Adrenal gland (tissue), 12 donors: ENCODE measurements around the gene PCDHAC2. TPM values are rescaled to one million over a fixed set of nuclear protein-coding genes. Genes with fewer than 3 reads are reported as not detected.
A peak's percentile ranks its signal among the peaks of the same experiment; 100 is the strongest.

Source experiments
- DNase-seq, 7 donors: peaks; one replicate each; pipeline ENCODE4 v3.0.0-alpha.2; 2019 to 2020
- H3K27ac ChIP-seq, 5 donors: fragments of 200-600 bp; sonication (generic) in 4 of 5; 1 replicate in 3 of 5; 2 replicates in 2 of 5; pipeline versions ENCODE4 v1.5.1 to v1.8.0; 2016 to 2020; ENCODE audit warnings: mild to moderate bottlenecking in 1 of 5
- H3K27me3 ChIP-seq: fragments of 200-600 bp; 2 replicates; pipeline ENCODE4 v1.8.0; 2021
- H3K36me3 ChIP-seq, 2 donors: fragments of 200-600 bp; replicated peaks in 1 of 2; 1 replicate in 1 of 2; 2 replicates in 1 of 2; pipeline versions ENCODE4 v1.5.1 to v1.8.0; 2018 to 2022
- H3K4me1 ChIP-seq, 2 donors: fragments of 200-600 bp; replicated peaks in 1 of 2; 1 replicate in 1 of 2; 2 replicates in 1 of 2; pipeline versions ENCODE4 v1.5.1 to v1.8.0; 2018 to 2021
- H3K4me3 ChIP-seq, 4 donors: fragments of 200-600 bp; sonication (generic) in 3 of 4; one replicate each; pipeline ENCODE4 v1.5.1; 2016 to 2018
- H3K9me3 ChIP-seq, 3 donors: fragments of 200-600 bp; sonication (generic) in 1 of 3; replicated peaks in 1 of 3; 1 replicate in 2 of 3; 2 replicates in 1 of 3; pipeline versions ENCODE4 v1.5.1 to v1.8.0; 2016 to 2021
- POLR2A ChIP-seq, 2 donors: fragments of 450-650 bp; IDR thresholded peaks; one replicate each; pipeline ENCODE4 v1.6.1; 2017; ENCODE audit warnings: antibody characterized with exemption in 2 of 2, mild to moderate bottlenecking in 2 of 2, moderate library complexity in 1 of 2
- WGBS, 4 donors: extraction: QIAGEN DNeasy Blood & Tissue Kit in 2 of 4; methylation state at CpG; one replicate each; pipeline versions ENCODE4 v1.1.5 to v1.1.7; 2013 to 2017; 5-methylcytosine and 5-hydroxymethylcytosine counted together
- intact Hi-C, 2 donors: fragments of 100-400 bp; cut with DNase I; formaldehyde crosslinking; loops; one replicate each; pipeline versions ENCODE4 v1.14.1 to v1.15.0; 2022 to 2023
- polyA plus RNA-seq, 3 donors: library from polyadenylated mRNA; stranded (reverse); fragments of 200-250 nt in 2 of 3; fragments of 350-450 nt in 1 of 3; fragmentation: Illumina TruSeq in 1 of 3; extraction: RNeasy Lipid Tissue Mini Kit (QIAGEN cat#74804) in 1 of 3; gene quantifications; one replicate each; pipeline ENCODE4 v1.2.3, GENCODE V29; 2013 to 2014
- total RNA-seq, 9 donors: library from RNA; depleted of rRNA in 4 of 9; stranded (reverse); fragments of >200 nt in 4 of 9; fragments of 120-200 nt in 1 of 9; fragmentation: NEBNext Ultra II Directional in 1 of 9; extraction: Animal tissue kit (Norgen Biotek cat#: 25700) in 1 of 9; gene quantifications; one replicate each; pipeline versions ENCODE4 v1.1.0 to v1.2.4, GENCODE V29; 2013 to 2023
- TF ChIP-seq, protein P1 (sequence below), 6 experiments: fragments of 450-650 bp in 4 of 6; fragments of 200-600 bp in 2 of 6; sonication (generic) in 1 of 6; IDR thresholded peaks; 1 replicate in 5 of 6; 2 replicates in 1 of 6; pipeline versions ENCODE4 v1.5.1 to v1.8.0; 2016 to 2021; ENCODE audit warnings: antibody characterized with exemption in 6 of 6, mild to moderate bottlenecking in 2 of 6, moderate library complexity in 1 of 6
- donor health status: healthy with polysubstance abuse.
- donor health status: Bipolar disorder and iron deficiency.
- donor health status: DM: yes; HTN: yes; CAD: no.
- donor health status: DM: no; HTN: no; CAD: no.
- donor health status: DM: no; HTN: no; CAD: no.
- donor health status: DM: yes; HTN: yes; CAD: no.

The PCDHAC2 gene
- total and polyA plus RNA-seq, 12 donors, result 0.07 to 6.5 (median 1.1) TPM

DNA sequence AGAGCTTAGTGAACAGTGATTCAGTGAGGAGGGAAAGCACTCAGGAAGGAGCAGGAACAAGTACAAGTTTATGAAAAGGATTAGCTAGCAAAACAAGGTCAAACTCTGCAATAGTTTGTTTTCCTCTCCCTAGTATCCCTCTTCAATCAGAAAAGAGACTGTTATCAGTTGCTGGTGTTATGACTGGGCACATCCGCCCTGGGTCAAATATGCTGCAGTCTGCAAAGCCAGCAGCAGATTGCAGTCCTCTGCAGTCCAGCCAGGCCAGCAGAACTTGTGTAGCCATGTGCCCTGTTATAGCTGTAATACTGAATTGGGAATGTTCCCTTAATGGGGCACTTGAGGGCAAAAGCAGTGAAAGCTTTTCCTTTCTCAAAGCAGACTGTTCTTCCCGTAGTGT, 12.0 kb downstream of the PCDHAC2 start:
- no peaks in the 10 kb centered on the region for H3K27me3 ChIP-seq
- H3K4me1 ChIP-seq, result peaks cover 0 to 7% of the 10 kb centered on the region in 2 donors
- intact Hi-C loops, result no loop called here
- H3K27ac ChIP-seq, result peak overlapping the region in 1 of 5 donors; percentile 27
- no peaks in the 10 kb centered on the region for H3K36me3 ChIP-seq
- TF ChIP-seq POLR2A (IDR thresholded peaks at IDR 0.05), result no peak
- TF ChIP-seq, protein P1, sequence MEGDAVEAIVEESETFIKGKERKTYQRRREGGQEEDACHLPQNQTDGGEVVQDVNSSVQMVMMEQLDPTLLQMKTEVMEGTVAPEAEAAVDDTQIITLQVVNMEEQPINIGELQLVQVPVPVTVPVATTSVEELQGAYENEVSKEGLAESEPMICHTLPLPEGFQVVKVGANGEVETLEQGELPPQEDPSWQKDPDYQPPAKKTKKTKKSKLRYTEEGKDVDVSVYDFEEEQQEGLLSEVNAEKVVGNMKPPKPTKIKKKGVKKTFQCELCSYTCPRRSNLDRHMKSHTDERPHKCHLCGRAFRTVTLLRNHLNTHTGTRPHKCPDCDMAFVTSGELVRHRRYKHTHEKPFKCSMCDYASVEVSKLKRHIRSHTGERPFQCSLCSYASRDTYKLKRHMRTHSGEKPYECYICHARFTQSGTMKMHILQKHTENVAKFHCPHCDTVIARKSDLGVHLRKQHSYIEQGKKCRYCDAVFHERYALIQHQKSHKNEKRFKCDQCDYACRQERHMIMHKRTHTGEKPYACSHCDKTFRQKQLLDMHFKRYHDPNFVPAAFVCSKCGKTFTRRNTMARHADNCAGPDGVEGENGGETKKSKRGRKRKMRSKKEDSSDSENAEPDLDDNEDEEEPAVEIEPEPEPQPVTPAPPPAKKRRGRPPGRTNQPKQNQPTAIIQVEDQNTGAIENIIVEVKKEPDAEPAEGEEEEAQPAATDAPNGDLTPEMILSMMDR (IDR thresholded peaks at IDR 0.05), result no peak
- 32 to 58% (median 44%) methylated on average over 2 of the region's 2 CpGs for WGBS, 4 donors
- DNase-seq, result peak in 6 of 7 donors; percentile 8 to 60 (median 34)
- no peaks in the 10 kb centered on the region for H3K9me3 ChIP-seq
- no peak overlapping the region for H3K4me3 ChIP-seq

DNA sequence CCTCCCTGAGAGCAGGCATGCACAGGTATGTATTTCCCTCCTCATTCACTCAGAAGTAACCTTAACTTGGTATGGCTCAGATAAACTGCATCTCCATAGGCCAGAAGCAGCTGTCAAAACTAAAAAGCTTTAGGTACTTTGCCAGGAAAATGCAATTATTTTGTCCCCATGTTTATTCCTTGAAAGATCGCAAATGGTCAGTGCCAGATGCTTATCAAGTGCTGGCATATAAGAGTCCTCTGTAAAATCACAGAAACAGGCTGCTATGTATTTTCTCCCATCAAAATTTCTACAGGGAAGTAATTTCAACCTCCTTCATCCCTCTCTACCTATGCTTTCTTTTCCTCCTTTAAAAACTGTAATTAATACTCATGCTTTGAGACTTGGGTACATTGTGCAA, 12.7 kb downstream of the PCDHAC2 start:
- 83 to 91% (median 87%) methylated on average over 1 of the region's 1 CpG for WGBS, 4 donors
- intact Hi-C loops, result no loop called here

DNA sequence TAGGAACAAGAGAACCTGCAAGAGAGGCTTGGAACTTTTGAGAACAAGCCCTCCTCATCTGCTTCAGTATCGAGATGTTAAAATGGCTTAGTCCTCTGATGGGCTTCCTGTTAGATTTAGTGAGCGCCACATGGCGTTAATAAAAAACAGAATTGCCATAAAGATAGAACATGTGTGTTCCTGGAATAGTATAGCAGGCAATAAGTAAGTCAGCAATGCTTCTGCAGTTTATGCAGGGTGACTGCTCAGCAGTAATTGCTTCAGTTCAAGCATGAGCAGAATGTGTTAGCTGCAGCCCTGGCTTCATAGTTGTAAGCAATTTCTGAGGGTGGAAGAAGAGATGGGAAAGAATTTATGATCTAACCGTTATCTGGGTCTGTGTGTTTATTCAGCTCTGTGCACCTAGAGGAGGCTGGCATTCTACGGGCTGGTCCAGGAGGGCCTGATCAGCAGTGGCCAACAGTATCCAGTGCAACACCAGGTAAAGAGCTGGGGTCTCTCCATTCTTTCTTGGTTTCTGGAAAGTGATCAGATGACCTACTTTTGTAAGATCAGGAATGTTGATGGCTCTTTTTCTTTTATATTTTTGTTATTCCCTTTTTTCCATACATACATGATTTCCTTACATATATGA, 15.9 kb downstream of the PCDHAC2 start:
- WGBS, 4 donors, result 72 to 75% (median 74%) methylated on average over 5 of the region's 5 CpGs
- no peak for DNase-seq
- H3K4me1 ChIP-seq, result peaks cover 0 to 5% of the 10 kb centered on the region in 2 donors
- H3K27me3 ChIP-seq, result no peaks in the 10 kb centered on the region
- intact Hi-C loops, result no loop called here
- no peak overlapping the region for H3K4me3 ChIP-seq
- H3K27ac ChIP-seq, result no peak overlapping the region
- no peak for TF ChIP-seq POLR2A (IDR thresholded peaks at IDR 0.05)
- TF ChIP-seq, protein P1 (IDR thresholded peaks at IDR 0.05), result no peak
- H3K36me3 ChIP-seq, result no peaks in the 10 kb centered on the region
- no peaks in the 10 kb centered on the region for H3K9me3 ChIP-seq

More for the DNA sequence above, 12.7 kb downstream of the PCDHAC2 start:
- no peak for DNase-seq
- Histone ChIP-seq H3K4me1 (peaks cover 0 to 7% of the 10 kb centered on the region in 2 donors), H3K9me3 (no peaks in the 10 kb centered on the region), H3K4me3 (no peak overlapping the region), H3K36me3 (no peaks in the 10 kb centered on the region), H3K27ac (peak overlapping the region in 1 of 5 donors; percentile 1), H3K27me3 (no peaks in the 10 kb centered on the region)
- TF ChIP-seq POLR2A (IDR thresholded peaks at IDR 0.05), result no peak
- TF ChIP-seq, protein P1 (IDR thresholded peaks at IDR 0.05), result no peak

DNA sequence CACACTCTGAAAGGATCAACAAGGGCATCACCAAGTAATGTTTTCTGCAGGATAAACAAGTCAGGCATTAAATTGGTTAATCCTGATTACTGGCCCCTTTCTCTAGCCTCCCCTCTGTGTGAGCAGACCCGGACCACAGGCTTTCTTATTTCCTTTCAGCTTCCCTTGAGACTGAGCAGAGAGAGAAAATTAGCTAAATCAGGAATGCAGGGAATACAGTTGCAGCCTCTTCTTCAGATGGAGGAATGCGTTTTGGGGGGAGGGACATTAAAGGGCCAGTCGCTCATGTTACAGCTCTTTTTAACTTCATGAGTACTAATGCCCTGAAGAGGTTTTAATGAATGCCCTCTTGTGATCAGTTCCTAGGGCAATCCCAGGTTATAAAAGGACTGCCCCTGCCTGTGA, 19.8 kb downstream of the PCDHAC2 start:
- H3K4me3 ChIP-seq, result no peak overlapping the region
- H3K27me3 ChIP-seq, result no peaks in the 10 kb centered on the region
- no peaks in the 10 kb centered on the region for H3K36me3 ChIP-seq
- TF ChIP-seq, protein P1 (IDR thresholded peaks at IDR 0.05), result no peak
- no peak for TF ChIP-seq POLR2A (IDR thresholded peaks at IDR 0.05)
- H3K9me3 ChIP-seq, result no peaks in the 10 kb centered on the region
- DNase-seq, result no peak
- intact Hi-C loops, result no loop called here
- H3K4me1 ChIP-seq, result no peaks in the 10 kb centered on the region
- H3K27ac ChIP-seq, result peak overlapping the region in 1 of 5 donors; percentile 34
- WGBS, 4 donors, result 9 to 27% (median 12%) methylated on average over 3 of the region's 3 CpGs
